Ascending aorta (tissue), 2 donors: ENCODE data around the gene APOH. TPM values are rescaled to one million over a fixed set of nuclear protein-coding genes. Genes with fewer than 3 reads are reported as not detected.
"Not testable (repeated sequence)": the region's sequence is repeated elsewhere in the genome, so short reads cannot be mapped to it uniquely, and the experiment has no call there.

Experiments
- DNase-seq, 2 donors: peaks; one replicate each; pipeline ENCODE4 v3.0.0-alpha.2; 2019; ENCODE audit warnings: low spot score in 2 of 2
- H3K27ac ChIP-seq, 2 donors: fragments of 200-600 bp; sonication (generic); one replicate each; pipeline ENCODE4 v1.5.1; 2016 to 2017; ENCODE audit warnings: mild to moderate bottlenecking in 1 of 2
- H3K27me3 ChIP-seq: fragments of 200-600 bp; sonication (generic); one replicate; pipeline ENCODE4 v1.5.1; 2017
- H3K36me3 ChIP-seq, 2 donors: fragments of 200-600 bp; sonication (generic); one replicate each; pipeline ENCODE4 v1.5.1; 2016
- H3K4me1 ChIP-seq, 2 donors: fragments of 200-600 bp; sonication (generic); one replicate each; pipeline ENCODE4 v1.5.1; 2016 to 2017; ENCODE audit warnings: mild to moderate bottlenecking in 1 of 2
- H3K4me3 ChIP-seq, 2 donors: fragments of 200-600 bp; sonication (generic); one replicate each; pipeline ENCODE4 v1.5.1; 2016 to 2017; ENCODE audit warnings: mild to moderate bottlenecking in 1 of 2
- H3K9me3 ChIP-seq, 2 donors: fragments of 200-600 bp; sonication (generic); one replicate each; pipeline ENCODE4 v1.5.1; 2016
- intact Hi-C: fragments of 100-400 bp; cut with DNase I; formaldehyde crosslinking; loops from one replicate; pipeline ENCODE4 v1.15.1; 2023
- total RNA-seq: library from RNA; depleted of rRNA; stranded (reverse); fragments of >200 nt; gene quantifications from one replicate; pipeline ENCODE4 v1.1.0, GENCODE V29; 2016
- TF ChIP-seq, protein P1 (sequence below), 3 experiments: fragments of 200-600 bp in 2 of 3; fragments of 450-650 bp in 1 of 3; sonication (generic) in 2 of 3; IDR thresholded peaks; one replicate each; pipeline ENCODE4 v1.5.1; 2016 to 2019; ENCODE audit warnings: antibody characterized with exemption in 3 of 3, mild to moderate bottlenecking in 1 of 3, moderate library complexity in 1 of 3

Gene APOH
- total RNA-seq, 1 donor from 2014 or later = 4.7 TPM

DNA sequence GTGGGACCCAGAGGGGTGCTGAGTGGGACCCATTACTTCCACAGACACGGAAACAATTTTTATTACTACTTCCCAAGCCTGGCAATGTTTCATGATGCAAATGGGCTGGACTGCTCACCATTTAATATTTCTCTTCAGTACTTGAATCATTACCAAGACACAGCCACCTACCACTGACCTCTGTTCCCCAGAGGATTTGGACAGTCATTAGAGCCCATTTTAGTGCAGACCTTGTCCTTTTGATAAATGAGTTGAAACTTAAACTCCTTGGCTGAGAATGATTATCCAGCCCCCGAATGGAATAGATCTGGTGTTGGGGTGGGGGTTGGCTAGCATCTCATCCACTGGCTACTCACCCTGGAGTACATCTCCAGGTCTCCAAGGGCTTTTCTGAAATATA lies 33.6 kb upstream of the APOH start:
- TF ChIP-seq, protein P1, sequence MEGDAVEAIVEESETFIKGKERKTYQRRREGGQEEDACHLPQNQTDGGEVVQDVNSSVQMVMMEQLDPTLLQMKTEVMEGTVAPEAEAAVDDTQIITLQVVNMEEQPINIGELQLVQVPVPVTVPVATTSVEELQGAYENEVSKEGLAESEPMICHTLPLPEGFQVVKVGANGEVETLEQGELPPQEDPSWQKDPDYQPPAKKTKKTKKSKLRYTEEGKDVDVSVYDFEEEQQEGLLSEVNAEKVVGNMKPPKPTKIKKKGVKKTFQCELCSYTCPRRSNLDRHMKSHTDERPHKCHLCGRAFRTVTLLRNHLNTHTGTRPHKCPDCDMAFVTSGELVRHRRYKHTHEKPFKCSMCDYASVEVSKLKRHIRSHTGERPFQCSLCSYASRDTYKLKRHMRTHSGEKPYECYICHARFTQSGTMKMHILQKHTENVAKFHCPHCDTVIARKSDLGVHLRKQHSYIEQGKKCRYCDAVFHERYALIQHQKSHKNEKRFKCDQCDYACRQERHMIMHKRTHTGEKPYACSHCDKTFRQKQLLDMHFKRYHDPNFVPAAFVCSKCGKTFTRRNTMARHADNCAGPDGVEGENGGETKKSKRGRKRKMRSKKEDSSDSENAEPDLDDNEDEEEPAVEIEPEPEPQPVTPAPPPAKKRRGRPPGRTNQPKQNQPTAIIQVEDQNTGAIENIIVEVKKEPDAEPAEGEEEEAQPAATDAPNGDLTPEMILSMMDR (IDR thresholded peaks at IDR 0.05) = no peak
- intact Hi-C loops = no loop called here
- H3K4me1 ChIP-seq = no peaks in the 10 kb centered on the region

DNA sequence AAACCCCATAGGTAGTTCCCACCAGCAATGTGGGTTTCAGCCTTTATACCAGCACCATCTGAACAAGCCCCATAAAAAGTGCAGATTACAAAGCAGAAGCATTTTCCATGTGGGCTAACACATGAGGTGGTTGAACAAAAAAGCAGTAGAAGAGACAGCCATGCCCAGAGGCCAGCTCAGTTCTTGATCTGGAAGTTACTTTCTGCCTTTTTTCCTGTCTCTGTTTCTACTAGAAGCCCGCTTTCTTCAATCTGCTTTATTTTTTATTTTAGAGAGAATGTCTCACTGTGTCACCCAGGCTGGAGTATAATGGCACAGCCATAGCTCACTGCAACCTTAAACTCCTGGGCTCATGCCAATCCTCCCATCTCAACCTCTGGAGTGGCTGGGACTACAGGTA lies 31.5 kb upstream of the APOH start:
- DNase-seq = no peak
- H3K27ac ChIP-seq = no peak overlapping the region
- H3K9me3 ChIP-seq = no peaks in the 10 kb centered on the region
- intact Hi-C loops = no loop called here
- H3K36me3 ChIP-seq = no peaks in the 10 kb centered on the region
- TF ChIP-seq, protein P1 (IDR thresholded peaks at IDR 0.05) = no peak
- no peak overlapping the region for H3K4me3 ChIP-seq
- no peaks in the 10 kb centered on the region for H3K27me3 ChIP-seq
- no peaks in the 10 kb centered on the region for H3K4me1 ChIP-seq

More for the DNA sequence above, 33.6 kb upstream of the APOH start:
- H3K4me3 ChIP-seq = no peak overlapping the region
- H3K36me3 ChIP-seq = no peaks in the 10 kb centered on the region
- no peaks in the 10 kb centered on the region for H3K9me3 ChIP-seq
- H3K27ac ChIP-seq = no peak overlapping the region
- no peak for DNase-seq
- no peaks in the 10 kb centered on the region for H3K27me3 ChIP-seq

DNA sequence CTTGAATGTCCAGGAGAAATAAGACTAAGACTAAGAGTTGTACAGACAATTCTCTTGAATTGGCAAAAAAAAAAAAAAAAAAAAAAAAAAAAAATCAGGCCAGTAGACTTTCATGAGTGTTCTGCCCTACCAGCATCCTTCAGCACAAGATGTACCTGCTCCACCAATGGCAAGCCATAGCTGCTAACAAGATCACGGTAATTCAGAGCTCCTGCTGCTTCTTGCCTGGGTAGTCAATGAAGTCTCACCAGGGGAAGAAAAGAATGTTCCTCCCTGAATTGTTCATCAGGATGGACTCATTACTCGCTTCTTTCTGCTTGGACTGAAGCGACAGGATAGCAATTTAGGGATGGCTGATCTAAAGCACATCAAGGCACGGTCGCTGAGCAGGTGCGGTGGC lies 31.1 kb upstream of the APOH start:
- no peak overlapping the region for H3K4me3 ChIP-seq
- DNase-seq = no peak
- H3K9me3 ChIP-seq = no peaks in the 10 kb centered on the region
- no peak overlapping the region for H3K27ac ChIP-seq
- no peaks in the 10 kb centered on the region for H3K4me1 ChIP-seq
- H3K27me3 ChIP-seq = no peaks in the 10 kb centered on the region
- intact Hi-C loops = no loop called here
- TF ChIP-seq, protein P1 (IDR thresholded peaks at IDR 0.05) = no peak
- no peaks in the 10 kb centered on the region for H3K36me3 ChIP-seq

DNA sequence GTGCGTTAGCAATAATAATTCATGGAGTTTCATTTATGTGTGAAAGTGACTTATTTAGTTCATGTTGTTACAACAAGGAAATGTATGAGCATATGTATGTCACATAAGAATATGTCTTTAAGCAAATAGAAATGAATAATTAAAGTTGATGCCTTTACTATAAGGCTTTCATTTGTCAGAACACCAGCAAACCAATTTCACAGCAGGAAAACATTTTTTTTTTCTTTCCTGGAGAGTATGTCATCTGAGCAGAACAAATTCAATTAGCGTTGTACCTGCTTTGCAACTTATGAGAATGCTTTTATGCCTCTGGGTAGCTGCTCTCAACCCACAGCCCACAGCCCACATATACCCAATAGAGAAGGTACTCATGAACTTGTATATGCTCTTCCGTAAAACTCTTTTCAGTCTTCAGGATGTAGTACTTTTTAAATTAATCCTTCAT lies 26.3 kb upstream of the APOH start:
- TF ChIP-seq, protein P1 (IDR thresholded peaks at IDR 0.05) = no peak
- intact Hi-C loops = loop anchor here (1.0 to 5.0 kb wide), 2 partner anchors 312 to 419 kb away; no protein-coding TSS in a partner anchor
- Histone ChIP-seq H3K4me1 (no peaks in the 10 kb centered on the region), H3K9me3 (no peaks in the 10 kb centered on the region), H3K27me3 (no peaks in the 10 kb centered on the region), H3K27ac (no peak overlapping the region), H3K4me3 (no peak overlapping the region), H3K36me3 (no peaks in the 10 kb centered on the region)
- DNase-seq = no peak

DNA sequence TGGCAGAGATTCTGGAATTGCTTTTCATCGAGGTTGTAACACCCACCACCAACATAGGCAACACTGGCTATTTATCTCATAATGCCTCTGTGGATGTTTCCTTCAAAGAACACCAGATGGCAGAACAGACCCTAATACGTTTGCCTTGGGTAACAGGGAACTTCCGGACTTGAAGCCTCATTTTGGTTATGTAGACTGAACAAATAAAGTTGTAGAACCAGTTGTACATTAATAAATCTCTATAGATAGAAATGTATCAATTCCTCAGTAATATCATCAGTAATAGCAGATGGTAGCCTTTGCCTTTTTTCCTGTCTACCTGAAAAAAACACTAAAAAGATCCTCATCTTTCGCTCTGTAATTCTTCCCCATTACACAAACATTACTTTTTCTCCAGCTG lies 25.9 kb upstream of the APOH start:
- intact Hi-C loops = loop anchor here (1.0 to 5.0 kb wide), 2 partner anchors 312 to 419 kb away; no protein-coding TSS in a partner anchor

DNA sequence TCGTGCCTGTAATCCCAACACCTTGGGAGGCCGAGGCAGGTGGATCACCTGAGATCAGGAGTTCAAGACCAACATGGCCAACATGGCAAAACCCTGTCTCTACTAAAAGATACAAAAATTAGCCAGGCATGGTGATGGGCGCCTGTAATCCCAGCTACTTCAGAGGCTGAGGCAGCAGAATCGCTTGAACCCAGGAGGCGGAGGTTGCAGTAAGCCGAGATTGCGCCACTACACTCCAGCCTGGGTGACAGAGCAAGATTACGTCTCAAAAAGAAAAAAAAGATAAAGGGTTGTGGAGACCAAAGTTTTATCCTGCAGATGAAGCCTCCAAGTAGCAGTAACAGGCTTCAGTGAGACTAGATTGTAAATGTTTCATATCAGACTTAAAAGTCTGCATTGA lies 24.2 kb upstream of the APOH start:
- intact Hi-C loops, DNase-seq, H3K4me3 ChIP-seq: not testable (repeated sequence)

More for the DNA sequence above, 25.9 kb upstream of the APOH start:
- DNase-seq = no peak
- no peaks in the 10 kb centered on the region for H3K36me3 ChIP-seq
- TF ChIP-seq, protein P1 (IDR thresholded peaks at IDR 0.05) = peak; percentile 51 to 77 (median 69)
- no peaks in the 10 kb centered on the region for H3K4me1 ChIP-seq
- H3K27ac ChIP-seq = no peak overlapping the region
- H3K9me3 ChIP-seq = no peaks in the 10 kb centered on the region
- no peaks in the 10 kb centered on the region for H3K27me3 ChIP-seq
- no peak overlapping the region for H3K4me3 ChIP-seq

More for the DNA sequence above, 24.2 kb upstream of the APOH start:
- H3K9me3 ChIP-seq, H3K27me3 ChIP-seq, H3K36me3 ChIP-seq, H3K27ac ChIP-seq, H3K4me1 ChIP-seq: not testable (repeated sequence)
